Astrocyte (in vitro differentiated cells and primary cell): ENCODE data around the gene MECR.

ENCODE experiments used
- EZH2 ChIP-seq: IDR thresholded peaks from 2 replicates; pipeline ENCODE4 v1.6.1; 2012; ENCODE audit warnings: mild to moderate bottlenecking, low read length, inconsistent platforms; ENCODE audit not compliant: insufficient read depth
- TF ChIP-seq, protein P1 (sequence below): IDR thresholded peaks from 2 replicates; pipeline ENCODE4 v1.5.1; 2011; ENCODE audit warnings: low read depth, mild to moderate bottlenecking, inconsistent platforms, low read length, moderate library complexity; ENCODE audit not compliant: insufficient read depth

DNA sequence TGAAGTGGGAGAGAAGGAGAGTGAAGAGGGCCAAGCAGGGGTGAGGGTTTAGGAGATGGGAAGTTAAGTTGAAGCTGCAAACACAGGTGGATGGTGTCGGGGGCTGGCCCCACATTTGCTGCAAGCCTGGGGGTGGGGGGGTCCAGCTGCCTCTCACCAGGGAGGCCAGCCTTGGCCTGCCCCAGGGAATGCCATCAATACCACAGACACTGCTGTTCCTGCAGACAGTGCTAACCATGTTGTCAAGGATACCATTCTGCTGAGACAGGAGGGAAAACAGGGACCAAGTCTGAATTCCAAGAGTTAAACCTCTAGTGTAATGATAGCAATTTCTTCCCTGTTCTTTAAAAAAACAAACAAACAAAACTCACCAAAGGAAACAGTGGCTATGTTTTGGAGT lies 8.0 kb downstream of the MECR start:
- TF ChIP-seq, protein P1, sequence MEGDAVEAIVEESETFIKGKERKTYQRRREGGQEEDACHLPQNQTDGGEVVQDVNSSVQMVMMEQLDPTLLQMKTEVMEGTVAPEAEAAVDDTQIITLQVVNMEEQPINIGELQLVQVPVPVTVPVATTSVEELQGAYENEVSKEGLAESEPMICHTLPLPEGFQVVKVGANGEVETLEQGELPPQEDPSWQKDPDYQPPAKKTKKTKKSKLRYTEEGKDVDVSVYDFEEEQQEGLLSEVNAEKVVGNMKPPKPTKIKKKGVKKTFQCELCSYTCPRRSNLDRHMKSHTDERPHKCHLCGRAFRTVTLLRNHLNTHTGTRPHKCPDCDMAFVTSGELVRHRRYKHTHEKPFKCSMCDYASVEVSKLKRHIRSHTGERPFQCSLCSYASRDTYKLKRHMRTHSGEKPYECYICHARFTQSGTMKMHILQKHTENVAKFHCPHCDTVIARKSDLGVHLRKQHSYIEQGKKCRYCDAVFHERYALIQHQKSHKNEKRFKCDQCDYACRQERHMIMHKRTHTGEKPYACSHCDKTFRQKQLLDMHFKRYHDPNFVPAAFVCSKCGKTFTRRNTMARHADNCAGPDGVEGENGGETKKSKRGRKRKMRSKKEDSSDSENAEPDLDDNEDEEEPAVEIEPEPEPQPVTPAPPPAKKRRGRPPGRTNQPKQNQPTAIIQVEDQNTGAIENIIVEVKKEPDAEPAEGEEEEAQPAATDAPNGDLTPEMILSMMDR, result no peak
- TF ChIP-seq EZH2, result no peak
